Measurements from ENCODE around the gene ARHGAP6. TPM values are rescaled to one million over a fixed set of nuclear protein-coding genes. Genes with fewer than 3 reads are reported as not detected.

ARHGAP6 gene
- total RNA-seq, 6 experiments from 2014 or later = 0.38 to 1.2 (median 0.78) TPM

GRCh38 chrX:11290416-11291102 lies 375.2 kb downstream of the ARHGAP6 start:
- no peak for ATAC-seq
- no peaks in the 10 kb centered on the region for H3K27me3 ChIP-seq
- no peaks in the 10 kb centered on the region for H3K9me3 ChIP-seq
- H3K4me3 ChIP-seq = no peak overlapping the region
- no peak overlapping the region for H3K27ac ChIP-seq
- no peak for TF ChIP-seq POLR2A (IDR thresholded peaks at IDR 0.05)
- TF ChIP-seq, protein P1, sequence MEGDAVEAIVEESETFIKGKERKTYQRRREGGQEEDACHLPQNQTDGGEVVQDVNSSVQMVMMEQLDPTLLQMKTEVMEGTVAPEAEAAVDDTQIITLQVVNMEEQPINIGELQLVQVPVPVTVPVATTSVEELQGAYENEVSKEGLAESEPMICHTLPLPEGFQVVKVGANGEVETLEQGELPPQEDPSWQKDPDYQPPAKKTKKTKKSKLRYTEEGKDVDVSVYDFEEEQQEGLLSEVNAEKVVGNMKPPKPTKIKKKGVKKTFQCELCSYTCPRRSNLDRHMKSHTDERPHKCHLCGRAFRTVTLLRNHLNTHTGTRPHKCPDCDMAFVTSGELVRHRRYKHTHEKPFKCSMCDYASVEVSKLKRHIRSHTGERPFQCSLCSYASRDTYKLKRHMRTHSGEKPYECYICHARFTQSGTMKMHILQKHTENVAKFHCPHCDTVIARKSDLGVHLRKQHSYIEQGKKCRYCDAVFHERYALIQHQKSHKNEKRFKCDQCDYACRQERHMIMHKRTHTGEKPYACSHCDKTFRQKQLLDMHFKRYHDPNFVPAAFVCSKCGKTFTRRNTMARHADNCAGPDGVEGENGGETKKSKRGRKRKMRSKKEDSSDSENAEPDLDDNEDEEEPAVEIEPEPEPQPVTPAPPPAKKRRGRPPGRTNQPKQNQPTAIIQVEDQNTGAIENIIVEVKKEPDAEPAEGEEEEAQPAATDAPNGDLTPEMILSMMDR (IDR thresholded peaks at IDR 0.05) = no peak
- intact Hi-C loops (cut with DNase I) = no loop called here
- H3K4me1 ChIP-seq = no peaks in the 10 kb centered on the region
- no peak for DNase-seq
- WGBS (ENCODE audit: insufficient coverage, low coverage, low lambda C conversion rate, missing lambda C conversion rate) = 59% methylated on average over 8 of the region's 8 CpGs
- no peaks in the 10 kb centered on the region for H3K36me3 ChIP-seq

DNA sequence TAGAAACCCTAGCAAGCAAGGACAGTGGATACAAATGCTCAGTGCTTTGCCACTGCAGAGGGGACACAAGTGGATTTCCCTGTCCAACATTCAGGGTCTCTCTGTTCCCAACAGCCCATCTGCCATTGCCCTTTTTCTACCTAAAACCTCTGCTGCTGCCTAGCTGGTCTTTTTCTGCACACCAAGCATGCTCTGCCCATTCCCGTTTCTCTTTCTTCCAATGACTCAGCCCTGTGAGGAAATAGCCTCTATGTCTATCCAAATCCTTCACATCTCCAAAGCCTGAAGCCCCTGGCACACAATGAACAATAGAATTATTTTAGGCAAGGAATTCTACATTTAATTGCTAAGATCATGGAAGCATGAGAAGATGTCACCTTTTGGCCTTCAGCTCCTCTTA lies 378.2 kb downstream of the ARHGAP6 start:
- WGBS (ENCODE audit: insufficient coverage, low coverage, low lambda C conversion rate, missing lambda C conversion rate) = 71% methylated on average over 1 of the region's 1 CpG
- DNase-seq = no peak
- Histone ChIP-seq H3K27ac (no peak overlapping the region), H3K4me3 (no peak overlapping the region), H3K4me1 (no peaks in the 10 kb centered on the region), H3K9me3 (no peaks in the 10 kb centered on the region), H3K36me3 (no peaks in the 10 kb centered on the region), H3K27me3 (no peaks in the 10 kb centered on the region)
- TF ChIP-seq POLR2A (IDR thresholded peaks at IDR 0.05) = no peak
- intact Hi-C loops (cut with DNase I) = no loop called here
- ATAC-seq = no peak

DNA sequence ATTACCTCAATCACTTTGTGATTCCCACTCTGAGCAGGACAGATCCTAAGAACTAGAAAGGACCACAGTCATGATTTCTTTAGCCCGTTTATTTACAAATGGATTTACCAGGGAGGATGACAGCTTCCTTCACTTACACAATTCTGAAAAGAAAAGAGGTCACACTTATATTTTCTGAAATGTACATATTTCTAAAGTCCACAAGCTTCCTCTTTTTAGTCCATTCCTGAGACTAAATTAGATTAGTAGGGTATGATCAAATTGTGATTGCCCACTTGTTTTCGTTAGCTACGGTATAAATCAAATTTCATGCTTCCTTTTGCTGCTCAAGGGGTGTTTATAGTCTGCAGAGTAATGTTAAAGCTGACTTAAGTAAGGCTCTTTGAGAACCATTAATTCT lies 380.1 kb downstream of the ARHGAP6 start:
- DNase-seq (no peak), ATAC-seq (no peak)
- no peaks in the 10 kb centered on the region for H3K9me3 ChIP-seq
- no peaks in the 10 kb centered on the region for H3K4me1 ChIP-seq
- no peaks in the 10 kb centered on the region for H3K27me3 ChIP-seq
- WGBS (ENCODE audit: insufficient coverage, low coverage, low lambda C conversion rate, missing lambda C conversion rate) = 66% methylated on average over 3 of the region's 3 CpGs
- H3K4me3 ChIP-seq = no peak overlapping the region
- intact Hi-C loops (cut with DNase I) = no loop called here
- TF ChIP-seq, protein P1 (IDR thresholded peaks at IDR 0.05) = no peak
- no peak for TF ChIP-seq POLR2A (IDR thresholded peaks at IDR 0.05)
- H3K36me3 ChIP-seq = no peaks in the 10 kb centered on the region
- H3K27ac ChIP-seq = no peak overlapping the region

DNA sequence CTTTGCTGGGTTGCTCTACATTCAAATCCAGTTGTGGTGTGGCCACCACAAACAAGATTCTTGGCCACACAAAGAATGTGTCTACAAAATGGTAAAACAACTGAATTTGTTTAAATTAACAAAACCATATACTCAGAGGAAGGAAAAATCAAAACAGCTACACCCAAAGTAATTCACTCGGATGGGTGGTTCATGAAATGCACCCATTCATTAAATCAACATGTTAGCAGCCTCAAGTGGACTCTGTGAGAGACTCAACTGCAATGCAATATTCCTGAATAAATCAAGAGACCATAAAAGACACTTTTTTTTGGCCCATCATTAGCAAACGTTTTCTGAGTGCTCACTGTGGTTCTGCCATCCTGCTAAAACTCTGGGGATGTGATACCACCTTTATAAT lies 383.7 kb downstream of the ARHGAP6 start:
- TF ChIP-seq POLR2A (IDR thresholded peaks at IDR 0.05) = no peak
- TF ChIP-seq, protein P1 (IDR thresholded peaks at IDR 0.05) = no peak
- Histone ChIP-seq H3K27ac (no peak overlapping the region), H3K27me3 (no peaks in the 10 kb centered on the region), H3K9me3 (no peaks in the 10 kb centered on the region), H3K36me3 (no peaks in the 10 kb centered on the region), H3K4me3 (no peak overlapping the region), H3K4me1 (no peaks in the 10 kb centered on the region)
- ATAC-seq (no peak), DNase-seq (no peak)
- intact Hi-C loops (cut with DNase I) = no loop called here
- WGBS (ENCODE audit: insufficient coverage, low coverage, low lambda C conversion rate, missing lambda C conversion rate) = 24% methylated on average over 2 of the region's 2 CpGs

DNA sequence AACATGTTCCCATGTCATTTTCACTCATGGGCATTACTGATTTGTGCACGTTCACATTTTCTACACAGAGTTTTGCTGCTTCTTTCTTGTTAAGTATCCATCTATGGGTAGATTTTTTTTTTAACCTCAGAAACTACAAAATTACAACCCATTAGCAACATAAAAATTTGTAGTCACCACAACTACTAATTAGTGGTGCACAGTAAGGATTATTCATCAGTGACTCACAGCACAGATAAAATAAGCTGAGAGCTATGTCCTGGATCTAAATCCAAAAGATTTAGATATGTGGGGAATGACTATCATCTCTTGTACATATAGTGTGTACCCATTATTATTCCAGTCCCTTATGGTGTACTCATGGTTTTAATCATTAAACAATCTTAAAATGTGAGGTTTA lies 392.2 kb downstream of the ARHGAP6 start:
- intact Hi-C loops (cut with DNase I) = no loop called here

More for the DNA sequence above, 392.2 kb downstream of the ARHGAP6 start:
- H3K27me3 ChIP-seq = no peaks in the 10 kb centered on the region
- no peaks in the 10 kb centered on the region for H3K4me1 ChIP-seq
- H3K36me3 ChIP-seq = no peaks in the 10 kb centered on the region
- 47% methylated on average over 1 of the region's 1 CpG for WGBS (ENCODE audit: insufficient coverage, low coverage, low lambda C conversion rate, missing lambda C conversion rate)
- H3K27ac ChIP-seq = no peak overlapping the region
- no peak for TF ChIP-seq POLR2A (IDR thresholded peaks at IDR 0.05)
- TF ChIP-seq, protein P1 (IDR thresholded peaks at IDR 0.05) = no peak
- no peaks in the 10 kb centered on the region for H3K9me3 ChIP-seq
- DNase-seq = no peak
- no peak overlapping the region for H3K4me3 ChIP-seq
- ATAC-seq = no peak
